Spinal cord (tissue), 10 donors: ENCODE measurements around the gene NPLOC4. TPM values are rescaled to one million over a fixed set of nuclear protein-coding genes. Genes with fewer than 3 reads are reported as not detected.
"Not testable (repeated sequence)": the region's sequence is repeated elsewhere in the genome, so short reads cannot be mapped to it uniquely, and the experiment has no call there.

Experiments
- DNase-seq, 6 donors: peaks; one replicate each; pipeline versions ENCODE4 v3.0.0 to v3.0.0-alpha.2; 2013 to 2015; ENCODE audit warnings: low spot score in 6 of 6, low read depth in 4 of 6
- H3K27ac ChIP-seq: one replicate; pipeline ENCODE4 v1.5.1; 2013; ENCODE audit warnings: low read depth, low read length, control low read depth
- H3K27me3 ChIP-seq: one replicate; pipeline ENCODE4 v1.6.1; 2013; ENCODE audit warnings: low read length; ENCODE audit not compliant: control insufficient read depth, insufficient read depth
- H3K36me3 ChIP-seq: one replicate; pipeline ENCODE4 v1.6.1; 2013; ENCODE audit warnings: low read length; ENCODE audit not compliant: control insufficient read depth, insufficient read depth
- H3K4me1 ChIP-seq: one replicate; pipeline ENCODE4 v1.6.1; 2013; ENCODE audit warnings: low read length; ENCODE audit not compliant: control insufficient read depth, insufficient read depth
- H3K4me3 ChIP-seq: one replicate; pipeline ENCODE4 v1.5.1; 2013; ENCODE audit warnings: low read depth, low read length, control low read depth
- H3K9me3 ChIP-seq: one replicate; pipeline ENCODE4 v1.6.1; 2013; ENCODE audit warnings: low read length; ENCODE audit not compliant: control insufficient read depth, insufficient read depth
- WGBS: methylation state at CpG from one replicate; pipeline ENCODE4 v1.1.5; 2013; ENCODE audit warnings: missing lambda C conversion rate; ENCODE audit not compliant: insufficient coverage; 5-methylcytosine and 5-hydroxymethylcytosine counted together
- polyA plus RNA-seq, 2 donors: library from polyadenylated mRNA; unstranded; fragments of 120-200 nt; gene quantifications; one replicate each; pipeline ENCODE4 v1.2.1, GENCODE V29; 2013; ENCODE audit not compliant: insufficient read length in 2 of 2
- total RNA-seq, 2 donors: library from RNA; depleted of rRNA in 1 of 2; stranded (reverse); fragments of 120-200 nt in 1 of 2; fragments of >200 nt in 1 of 2; gene quantifications; one replicate each; pipeline versions ENCODE4 v1.2.3 to v1.2.4, GENCODE V29; 2013 to 2014
- donor health status: healthy.

NPLOC4 gene
- total and polyA plus RNA-seq, 4 donors, result 38.8 to 60.6 (median 43.1) TPM

DNA sequence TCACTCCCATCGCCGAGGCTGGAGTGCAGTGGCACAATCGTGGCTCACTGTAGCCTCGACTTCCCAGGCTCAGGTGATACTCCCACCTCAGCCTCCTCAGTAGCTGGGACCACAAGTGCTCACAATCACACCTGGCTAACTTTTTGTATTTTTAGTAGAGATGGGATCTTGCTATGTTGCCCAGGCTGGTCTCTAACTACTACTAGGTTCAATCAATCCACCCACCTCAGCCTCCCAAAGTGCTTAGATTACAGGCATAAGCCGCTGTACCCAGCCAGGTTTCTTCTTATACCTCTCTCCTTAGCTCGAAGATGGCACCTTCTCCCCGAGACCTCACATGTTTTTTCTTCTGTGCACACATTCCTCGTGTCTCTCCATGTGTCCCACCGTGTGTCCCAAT is 3.1 kb upstream of the NPLOC4 start:
- H3K4me1 ChIP-seq, result peaks cover 18% of the 10 kb centered on the region
- 93% methylated on average over 2 of the region's 9 CpGs for WGBS
- DNase-seq, result no peak
- H3K27me3 ChIP-seq, result no peaks in the 10 kb centered on the region
- no peaks in the 10 kb centered on the region for H3K9me3 ChIP-seq
- H3K4me3 ChIP-seq, result no peak overlapping the region
- H3K27ac ChIP-seq, result no peak overlapping the region
- H3K36me3 ChIP-seq, result peaks cover 17% of the 10 kb centered on the region

DNA sequence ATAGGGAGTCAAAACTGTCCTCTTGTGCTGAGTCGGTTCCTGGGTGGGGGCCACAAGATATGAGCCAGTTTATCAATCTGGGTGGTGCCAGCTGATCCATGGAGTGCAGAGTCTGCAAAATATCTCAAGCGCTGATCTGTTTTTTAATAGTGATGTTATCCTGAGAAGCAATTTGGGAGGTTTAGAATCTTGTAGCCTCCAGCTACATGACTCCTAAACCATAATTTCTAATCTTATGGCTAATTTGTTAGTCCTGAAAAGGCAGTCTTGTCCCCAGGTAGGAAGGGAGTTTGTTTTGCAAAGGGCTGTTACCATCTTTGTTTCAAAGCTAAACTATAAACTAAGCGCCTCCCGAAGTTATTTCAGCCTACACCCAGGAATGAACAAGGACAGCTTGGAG is 1.8 kb upstream of the NPLOC4 start:
- 80% methylated on average over 1 of the region's 4 CpGs for WGBS
- peaks cover 18% of the 10 kb centered on the region for H3K4me1 ChIP-seq
- peaks cover 10% of the 10 kb centered on the region for H3K36me3 ChIP-seq
- no peak overlapping the region for H3K27ac ChIP-seq
- no peak overlapping the region for H3K4me3 ChIP-seq
- H3K27me3 ChIP-seq, result no peaks in the 10 kb centered on the region
- no peaks in the 10 kb centered on the region for H3K9me3 ChIP-seq
- no peak for DNase-seq

- 37% methylated on average over 15 of the region's 18 CpGs for WGBS
Observed at GRCh38 chr17:81635973-81636504, 873 bp downstream of the NPLOC4 start.

DNA sequence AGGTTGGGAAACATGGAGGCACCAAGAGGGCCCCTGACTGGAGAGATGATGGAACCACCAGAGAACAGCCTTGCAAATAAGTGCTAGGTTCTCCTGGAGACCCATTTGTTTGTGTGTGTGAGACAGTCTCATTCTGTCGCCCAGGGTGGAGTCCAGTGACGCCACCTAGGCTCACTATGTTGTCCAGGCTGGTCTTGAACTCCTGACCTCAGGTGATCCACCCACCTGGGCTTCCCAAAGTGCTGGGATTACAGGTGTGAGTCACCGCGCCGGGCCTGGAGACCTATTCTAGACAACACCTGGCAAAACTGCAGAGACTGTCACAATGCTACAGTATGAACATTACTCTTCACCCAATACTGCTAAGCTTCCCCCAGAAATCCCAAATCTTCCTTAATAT is 1.5 kb downstream of the NPLOC4 start:
- Histone ChIP-seq H3K9me3 (no peaks in the 10 kb centered on the region), H3K27me3 (no peaks in the 10 kb centered on the region), H3K36me3 (peaks cover 8% of the 10 kb centered on the region), H3K4me1 (peaks cover 18% of the 10 kb centered on the region), H3K4me3 (no peak overlapping the region), H3K27ac (no peak overlapping the region)
- WGBS, result 96% methylated on average over 5 of the region's 5 CpGs
- no peak for DNase-seq

More at GRCh38 chr17:81635973-81636504, 873 bp downstream of the NPLOC4 start:
- Histone ChIP-seq H3K9me3 (no peaks in the 10 kb centered on the region), H3K4me3 (peak overlapping the region; percentile 92), H3K36me3 (peaks cover 6% of the 10 kb centered on the region), H3K27me3 (no peaks in the 10 kb centered on the region), H3K27ac (peak overlapping the region; percentile 69), H3K4me1 (peaks cover 18% of the 10 kb centered on the region)
- no peak for DNase-seq

GRCh38 chr17:81631482-81631881 is 5.4 kb downstream of the NPLOC4 start:
- peaks cover 36% of the 10 kb centered on the region for H3K36me3 ChIP-seq
- 90% methylated on average over 6 of the region's 7 CpGs for WGBS
- H3K27me3 ChIP-seq, result no peaks in the 10 kb centered on the region
- H3K27ac ChIP-seq, result no peak overlapping the region
- H3K9me3 ChIP-seq, result no peaks in the 10 kb centered on the region
- no peak for DNase-seq
- H3K4me1 ChIP-seq, result peaks cover 13% of the 10 kb centered on the region
- H3K4me3 ChIP-seq, result no peak overlapping the region

DNA sequence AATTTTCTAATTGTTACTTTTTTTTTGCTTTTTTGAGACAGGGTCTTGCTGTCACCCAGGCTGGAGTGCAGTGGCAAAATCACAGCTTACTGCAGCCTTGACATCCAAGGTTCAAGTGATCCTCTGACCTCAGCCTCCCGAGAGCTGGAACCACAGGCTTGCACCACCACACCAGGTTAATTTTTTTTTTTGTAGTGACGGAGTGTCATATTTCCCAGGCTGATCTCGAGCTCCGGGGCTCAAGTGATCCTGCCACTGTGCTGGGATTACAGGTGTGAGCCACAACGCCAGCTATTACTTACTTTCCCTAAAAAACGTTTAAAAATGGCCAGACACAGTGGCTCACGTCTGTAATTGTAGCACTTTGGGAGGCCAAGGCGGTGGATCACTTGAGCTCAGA is 6.6 kb downstream of the NPLOC4 start:
- no peaks in the 10 kb centered on the region for H3K27me3 ChIP-seq
- H3K4me3 ChIP-seq, result no peak overlapping the region
- H3K4me1 ChIP-seq, result peaks cover under 1% of the 10 kb centered on the region
- no peak for DNase-seq
- H3K36me3 ChIP-seq, result peaks cover 48% of the 10 kb centered on the region
- 93% methylated on average over 7 of the region's 8 CpGs for WGBS
- H3K27ac ChIP-seq, result no peak overlapping the region
- H3K9me3 ChIP-seq, result no peaks in the 10 kb centered on the region

- no peak for DNase-seq
- no peaks in the 10 kb centered on the region for H3K9me3 ChIP-seq
- no peak overlapping the region for H3K27ac ChIP-seq
- peaks cover 86% of the 10 kb centered on the region for H3K36me3 ChIP-seq
- H3K4me1 ChIP-seq, result no peaks in the 10 kb centered on the region
- H3K27me3 ChIP-seq, result no peaks in the 10 kb centered on the region
- H3K4me3 ChIP-seq, result no peak overlapping the region
- 85% methylated on average over 6 of the region's 11 CpGs for WGBS
Observed at GRCh38 chr17:81621494-81622130, 15.3 kb downstream of the NPLOC4 start.

GRCh38 chr17:81618307-81618706 is 18.6 kb downstream of the NPLOC4 start:
- not testable (repeated sequence) for DNase-seq, H3K4me1 ChIP-seq, H3K27me3 ChIP-seq, H3K9me3 ChIP-seq, H3K4me3 ChIP-seq, H3K27ac ChIP-seq
- peaks cover 83% of the 10 kb centered on the region for H3K36me3 ChIP-seq
- no CpG with 5 or more reads among the region's 36 CpGs for WGBS

- Histone ChIP-seq H3K27me3 (no peaks in the 10 kb centered on the region), H3K4me1 (no peaks in the 10 kb centered on the region), H3K9me3 (no peaks in the 10 kb centered on the region), H3K4me3 (no peak overlapping the region), H3K36me3 (peaks cover 81% of the 10 kb centered on the region), H3K27ac (no peak overlapping the region)
- DNase-seq, result no peak
- WGBS, result 49% methylated on average over 6 of the region's 7 CpGs
Observed at GRCh38 chr17:81616877-81617276, 20.0 kb downstream of the NPLOC4 start.

DNA sequence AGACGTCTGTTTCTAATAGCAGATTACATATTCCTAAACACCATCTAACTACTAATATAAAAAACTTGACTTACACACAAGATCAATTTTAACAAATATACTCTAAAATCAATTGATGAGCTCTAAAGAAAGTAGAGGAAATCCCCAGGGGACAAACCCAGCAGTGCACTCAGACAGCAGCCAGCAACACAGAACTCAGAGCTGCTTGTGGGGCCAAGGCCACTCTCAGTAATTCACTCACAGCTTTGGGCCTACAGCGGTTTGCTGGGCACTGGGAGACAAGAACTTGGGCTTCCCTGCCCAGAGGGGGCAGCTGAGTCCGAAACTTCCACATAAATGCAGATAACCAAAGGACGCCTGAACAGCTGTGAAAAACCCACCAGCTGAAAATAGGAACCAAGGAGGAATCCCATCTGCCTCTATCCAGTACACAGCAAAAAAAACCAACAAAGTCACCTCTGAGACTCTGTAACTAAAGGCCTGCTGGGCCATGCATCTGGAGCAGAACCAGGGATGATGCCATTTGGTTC is 21.4 kb downstream of the NPLOC4 start:
- Histone ChIP-seq H3K36me3 (peaks cover 74% of the 10 kb centered on the region), H3K27ac (no peak overlapping the region), H3K4me1 (no peaks in the 10 kb centered on the region), H3K9me3 (no peaks in the 10 kb centered on the region), H3K27me3 (no peaks in the 10 kb centered on the region), H3K4me3 (no peak overlapping the region)
- 89% methylated on average over 3 of the region's 4 CpGs for WGBS
- no peak for DNase-seq
